Activated naive CD8-positive, alpha-beta T cell treated with anti-CD3 and anti-CD28 coated beads for 36 hours (primary cell): Measurements from ENCODE around the gene SLC2A10. TPM values are rescaled to one million over a fixed set of nuclear protein-coding genes. Genes with fewer than 3 reads are reported as not detected.

Experiments
- DNase-seq: peaks from one replicate; pipeline ENCODE4 v3.0.0; 2021
- H3K27ac Mint-ChIP-seq: one replicate; pipeline ENCODE4 v1.8.0; 2022; ENCODE audit warnings: mild to moderate bottlenecking, moderate library complexity, mixed read lengths
- H3K27me3 Mint-ChIP-seq: one replicate; pipeline ENCODE4 v1.8.0; 2022; ENCODE audit warnings: mild to moderate bottlenecking, mixed read lengths
- H3K36me3 Mint-ChIP-seq: one replicate; pipeline ENCODE4 v1.8.0; 2021; ENCODE audit warnings: mild to moderate bottlenecking, mixed read lengths
- H3K4me1 Mint-ChIP-seq: one replicate; pipeline ENCODE4 v1.8.0; 2021; ENCODE audit warnings: mixed read lengths
- H3K4me3 Mint-ChIP-seq: one replicate; pipeline ENCODE4 v1.8.0; 2022; ENCODE audit warnings: mild to moderate bottlenecking, moderate library complexity, mixed read lengths
- H3K9me3 Mint-ChIP-seq: one replicate; pipeline ENCODE4 v1.8.0; 2022; ENCODE audit warnings: mixed read lengths
- total RNA-seq, 2 experiments: library from RNA; stranded (reverse); gene quantifications; one replicate each; pipeline ENCODE4 v1.2.3, GENCODE V29; 2021

SLC2A10 gene
- total RNA-seq, 2 experiments from 2014 or later: 0.06 to 0.08 TPM

- H3K27ac Mint-ChIP-seq: no peak overlapping the region
- DNase-seq: no peak
- H3K4me1 Mint-ChIP-seq: no peaks in the 10 kb centered on the region
- H3K27me3 Mint-ChIP-seq: peaks cover 5% of the 10 kb centered on the region
- H3K9me3 Mint-ChIP-seq: peaks cover 8% of the 10 kb centered on the region
- no peak overlapping the region for H3K4me3 Mint-ChIP-seq
- H3K36me3 Mint-ChIP-seq: no peaks in the 10 kb centered on the region
Measured at GRCh38 chr20:46724343-46724959, 15.0 kb downstream of the SLC2A10 start.

- Mint-ChIP-seq H3K36me3 (no peaks in the 10 kb centered on the region), H3K9me3 (peaks cover 5% of the 10 kb centered on the region), H3K27me3 (peaks cover 5% of the 10 kb centered on the region), H3K4me1 (no peaks in the 10 kb centered on the region), H3K27ac (no peak overlapping the region), H3K4me3 (no peak overlapping the region)
- no peak for DNase-seq
Measured at GRCh38 chr20:46725186-46726165, 16.0 kb downstream of the SLC2A10 start.

GRCh38 chr20:46731770-46732169 lies 22.3 kb downstream of the SLC2A10 start:
- peaks cover 9% of the 10 kb centered on the region for H3K27me3 Mint-ChIP-seq
- no peaks in the 10 kb centered on the region for H3K36me3 Mint-ChIP-seq
- DNase-seq: no peak
- H3K9me3 Mint-ChIP-seq: no peaks in the 10 kb centered on the region
- no peak overlapping the region for H3K27ac Mint-ChIP-seq
- no peak overlapping the region for H3K4me3 Mint-ChIP-seq
- H3K4me1 Mint-ChIP-seq: no peaks in the 10 kb centered on the region

GRCh38 chr20:46735436-46735835 lies 26.0 kb downstream of the SLC2A10 start:
- no peaks in the 10 kb centered on the region for H3K36me3 Mint-ChIP-seq
- no peak for DNase-seq
- no peaks in the 10 kb centered on the region for H3K9me3 Mint-ChIP-seq
- H3K27ac Mint-ChIP-seq: no peak overlapping the region
- peaks cover 22% of the 10 kb centered on the region for H3K27me3 Mint-ChIP-seq
- H3K4me1 Mint-ChIP-seq: peaks cover 2% of the 10 kb centered on the region
- H3K4me3 Mint-ChIP-seq: no peak overlapping the region

GRCh38 chr20:46739431-46740213 lies 30.2 kb downstream of the SLC2A10 start:
- H3K27ac Mint-ChIP-seq: no peak overlapping the region
- H3K9me3 Mint-ChIP-seq: no peaks in the 10 kb centered on the region
- peaks cover 43% of the 10 kb centered on the region for H3K27me3 Mint-ChIP-seq
- DNase-seq: no peak
- no peak overlapping the region for H3K4me3 Mint-ChIP-seq
- peaks cover 2% of the 10 kb centered on the region for H3K4me1 Mint-ChIP-seq
- no peaks in the 10 kb centered on the region for H3K36me3 Mint-ChIP-seq

GRCh38 chr20:46740214-46740609 lies 30.8 kb downstream of the SLC2A10 start:
- H3K9me3 Mint-ChIP-seq: no peaks in the 10 kb centered on the region
- H3K27me3 Mint-ChIP-seq: peaks cover 44% of the 10 kb centered on the region
- H3K27ac Mint-ChIP-seq: no peak overlapping the region
- no peak for DNase-seq
- peaks cover 2% of the 10 kb centered on the region for H3K4me1 Mint-ChIP-seq
- no peaks in the 10 kb centered on the region for H3K36me3 Mint-ChIP-seq
- H3K4me3 Mint-ChIP-seq: no peak overlapping the region

- H3K9me3 Mint-ChIP-seq: no peaks in the 10 kb centered on the region
- H3K4me1 Mint-ChIP-seq: peaks cover 2% of the 10 kb centered on the region
- no peak overlapping the region for H3K27ac Mint-ChIP-seq
- no peak overlapping the region for H3K4me3 Mint-ChIP-seq
- H3K27me3 Mint-ChIP-seq: peaks cover 59% of the 10 kb centered on the region
- no peaks in the 10 kb centered on the region for H3K36me3 Mint-ChIP-seq
- no peak for DNase-seq
Measured at GRCh38 chr20:46741924-46742668, 32.6 kb downstream of the SLC2A10 start.

- no peak for DNase-seq
- Mint-ChIP-seq H3K4me1 (peaks cover 2% of the 10 kb centered on the region), H3K9me3 (no peaks in the 10 kb centered on the region), H3K27me3 (peaks cover 58% of the 10 kb centered on the region), H3K4me3 (no peak overlapping the region), H3K27ac (no peak overlapping the region), H3K36me3 (no peaks in the 10 kb centered on the region)
Measured at GRCh38 chr20:46742669-46743045, 33.2 kb downstream of the SLC2A10 start.

GRCh38 chr20:46743088-46743487 lies 33.6 kb downstream of the SLC2A10 start:
- Mint-ChIP-seq H3K9me3 (no peaks in the 10 kb centered on the region), H3K27me3 (peaks cover 63% of the 10 kb centered on the region), H3K4me3 (no peak overlapping the region), H3K4me1 (peaks cover 2% of the 10 kb centered on the region), H3K27ac (no peak overlapping the region), H3K36me3 (no peaks in the 10 kb centered on the region)
- DNase-seq: no peak

- no peaks in the 10 kb centered on the region for H3K36me3 Mint-ChIP-seq
- H3K9me3 Mint-ChIP-seq: no peaks in the 10 kb centered on the region
- peaks cover 56% of the 10 kb centered on the region for H3K27me3 Mint-ChIP-seq
- DNase-seq: no peak
- H3K4me3 Mint-ChIP-seq: no peak overlapping the region
- no peaks in the 10 kb centered on the region for H3K4me1 Mint-ChIP-seq
- H3K27ac Mint-ChIP-seq: no peak overlapping the region
Measured at GRCh38 chr20:46746956-46747526, 37.6 kb downstream of the SLC2A10 start.

GRCh38 chr20:46749147-46749546 lies 39.7 kb downstream of the SLC2A10 start:
- no peak for DNase-seq
- Mint-ChIP-seq H3K9me3 (no peaks in the 10 kb centered on the region), H3K36me3 (no peaks in the 10 kb centered on the region), H3K27me3 (peaks cover 48% of the 10 kb centered on the region), H3K27ac (no peak overlapping the region), H3K4me1 (no peaks in the 10 kb centered on the region), H3K4me3 (no peak overlapping the region)

GRCh38 chr20:46751856-46752255 lies 42.4 kb downstream of the SLC2A10 start:
- H3K27me3 Mint-ChIP-seq: peaks cover 31% of the 10 kb centered on the region
- no peak overlapping the region for H3K27ac Mint-ChIP-seq

GRCh38 chr20:46752728-46753127 lies 43.3 kb downstream of the SLC2A10 start:
- H3K27me3 Mint-ChIP-seq: peaks cover 25% of the 10 kb centered on the region
- DNase-seq: peak; percentile 28
- no peak overlapping the region for H3K4me3 Mint-ChIP-seq
- H3K9me3 Mint-ChIP-seq: no peaks in the 10 kb centered on the region
- peaks cover under 1% of the 10 kb centered on the region for H3K4me1 Mint-ChIP-seq
- H3K27ac Mint-ChIP-seq: no peak overlapping the region
- H3K36me3 Mint-ChIP-seq: no peaks in the 10 kb centered on the region

More at GRCh38 chr20:46751856-46752255, 42.4 kb downstream of the SLC2A10 start:
- no peaks in the 10 kb centered on the region for H3K36me3 Mint-ChIP-seq
- H3K4me3 Mint-ChIP-seq: no peak overlapping the region
- DNase-seq: no peak
- no peaks in the 10 kb centered on the region for H3K9me3 Mint-ChIP-seq
- H3K4me1 Mint-ChIP-seq: no peaks in the 10 kb centered on the region
